ENCODE measurements around the gene CAV1.

Gene CAV1

DNA sequence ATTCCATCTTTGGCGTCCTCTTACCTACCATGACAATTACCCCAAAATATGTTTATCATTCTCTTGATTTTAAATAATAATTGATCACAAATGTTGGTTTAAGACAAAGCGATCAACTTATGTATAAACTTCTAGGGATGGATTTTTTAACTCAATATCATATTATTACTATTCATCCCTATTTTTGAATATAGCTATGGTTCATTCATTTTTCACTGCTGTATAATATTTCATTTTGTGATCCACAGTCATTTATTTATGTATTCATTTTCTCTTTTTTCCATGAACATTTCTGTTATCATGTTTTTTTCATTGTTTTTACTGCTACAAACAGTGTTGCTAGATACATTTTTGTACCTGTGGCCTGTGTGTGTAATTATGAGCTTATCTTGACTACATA, 85.9 kb downstream of the CAV1 start:
- no peak for DNase-seq (ENCODE audit: low read depth in 2 of 2, low spot score in 1 of 2)

Measured in stimulated activated CD8-positive, alpha-beta memory T cell treated with anti-CD3 and anti-CD28 coated beads, Interleukin-4, amount 100 ng/mL, for 1 hour (primary cell).